HEK293 (cell line): ENCODE data around the gene GNA12.

ENCODE experiments used
- SP3 ChIP-seq: fragments of 450-650 bp; formaldehyde crosslinking; IDR thresholded peaks from 2 replicates; pipeline ENCODE4 v1.5.1; 2016; ENCODE audit warnings: missing biosample characterization, missing genetic modification characterization
- YY1 ChIP-seq: fragments of 450-650 bp; formaldehyde crosslinking; IDR thresholded peaks from 2 replicates; pipeline ENCODE4 v1.5.1; 2018; ENCODE audit warnings: missing biosample characterization, missing genetic modification characterization
- TF ChIP-seq, protein P1 (sequence below): fragments of 450-650 bp; formaldehyde crosslinking; IDR thresholded peaks from 2 replicates; pipeline ENCODE4 v1.5.1; 2016; ENCODE audit warnings: missing biosample characterization, missing genetic modification characterization

GRCh38 chr7:2873686-2874551, 29.8 kb upstream of the GNA12 start:
- TF ChIP-seq SP3 (no peak), YY1 (no peak)
- TF ChIP-seq, protein P1, sequence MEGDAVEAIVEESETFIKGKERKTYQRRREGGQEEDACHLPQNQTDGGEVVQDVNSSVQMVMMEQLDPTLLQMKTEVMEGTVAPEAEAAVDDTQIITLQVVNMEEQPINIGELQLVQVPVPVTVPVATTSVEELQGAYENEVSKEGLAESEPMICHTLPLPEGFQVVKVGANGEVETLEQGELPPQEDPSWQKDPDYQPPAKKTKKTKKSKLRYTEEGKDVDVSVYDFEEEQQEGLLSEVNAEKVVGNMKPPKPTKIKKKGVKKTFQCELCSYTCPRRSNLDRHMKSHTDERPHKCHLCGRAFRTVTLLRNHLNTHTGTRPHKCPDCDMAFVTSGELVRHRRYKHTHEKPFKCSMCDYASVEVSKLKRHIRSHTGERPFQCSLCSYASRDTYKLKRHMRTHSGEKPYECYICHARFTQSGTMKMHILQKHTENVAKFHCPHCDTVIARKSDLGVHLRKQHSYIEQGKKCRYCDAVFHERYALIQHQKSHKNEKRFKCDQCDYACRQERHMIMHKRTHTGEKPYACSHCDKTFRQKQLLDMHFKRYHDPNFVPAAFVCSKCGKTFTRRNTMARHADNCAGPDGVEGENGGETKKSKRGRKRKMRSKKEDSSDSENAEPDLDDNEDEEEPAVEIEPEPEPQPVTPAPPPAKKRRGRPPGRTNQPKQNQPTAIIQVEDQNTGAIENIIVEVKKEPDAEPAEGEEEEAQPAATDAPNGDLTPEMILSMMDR = no peak
